MM.1S (cell line): ENCODE results near the gene ACAT2.

ENCODE experiments used
- EZH2 ChIP-seq: fragments of 300-600 bp; sonication (generic); optimal IDR thresholded peaks from 2 replicates; pipeline ENCODE3; 2017; ENCODE audit warnings: low read depth, mild to moderate bottlenecking, antibody characterized with exemption, low read length, mixed read lengths
- TF ChIP-seq, protein P1 (sequence below): fragments of 300-600 bp; sonication (generic); IDR thresholded peaks from 2 replicates; pipeline ENCODE4 v1.5.1; 2016; ENCODE audit warnings: antibody characterized with exemption, low read length, mixed read lengths

GRCh38 chr6:159727717-159728445 lies 34.0 kb upstream of the ACAT2 start:
- TF ChIP-seq, protein P1, sequence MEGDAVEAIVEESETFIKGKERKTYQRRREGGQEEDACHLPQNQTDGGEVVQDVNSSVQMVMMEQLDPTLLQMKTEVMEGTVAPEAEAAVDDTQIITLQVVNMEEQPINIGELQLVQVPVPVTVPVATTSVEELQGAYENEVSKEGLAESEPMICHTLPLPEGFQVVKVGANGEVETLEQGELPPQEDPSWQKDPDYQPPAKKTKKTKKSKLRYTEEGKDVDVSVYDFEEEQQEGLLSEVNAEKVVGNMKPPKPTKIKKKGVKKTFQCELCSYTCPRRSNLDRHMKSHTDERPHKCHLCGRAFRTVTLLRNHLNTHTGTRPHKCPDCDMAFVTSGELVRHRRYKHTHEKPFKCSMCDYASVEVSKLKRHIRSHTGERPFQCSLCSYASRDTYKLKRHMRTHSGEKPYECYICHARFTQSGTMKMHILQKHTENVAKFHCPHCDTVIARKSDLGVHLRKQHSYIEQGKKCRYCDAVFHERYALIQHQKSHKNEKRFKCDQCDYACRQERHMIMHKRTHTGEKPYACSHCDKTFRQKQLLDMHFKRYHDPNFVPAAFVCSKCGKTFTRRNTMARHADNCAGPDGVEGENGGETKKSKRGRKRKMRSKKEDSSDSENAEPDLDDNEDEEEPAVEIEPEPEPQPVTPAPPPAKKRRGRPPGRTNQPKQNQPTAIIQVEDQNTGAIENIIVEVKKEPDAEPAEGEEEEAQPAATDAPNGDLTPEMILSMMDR, result no peak
- no peak for TF ChIP-seq EZH2
